Hepatocyte (in vitro differentiated cells): ENCODE measurements around the gene SLC2A13.

ENCODE experiments used
- CTCF ChIP-seq: fragments of 200-600 bp; sonication (generic); IDR thresholded peaks from 2 replicates; pipeline ENCODE4 v1.5.1; 2016; ENCODE audit warnings: antibody characterized with exemption, mild to moderate bottlenecking; ENCODE audit not compliant: poor library complexity
- EZH2 ChIP-seq: fragments of 200-600 bp; sonication (generic); IDR thresholded peaks from 2 replicates; pipeline ENCODE4 v1.6.1; 2016; ENCODE audit warnings: antibody characterized with exemption, mild to moderate bottlenecking, borderline replicate concordance
- EZH2phosphoT487 ChIP-seq: fragments of 200-600 bp; sonication (generic); IDR thresholded peaks from one replicate; pipeline ENCODE4 v1.6.1; 2018; ENCODE audit warnings: antibody characterized with exemption, mild to moderate bottlenecking, low read depth, moderate library complexity; ENCODE audit not compliant: unreplicated experiment, severe bottlenecking

GRCh38 chr12:39988574-39988973 lies 117.3 kb downstream of the SLC2A13 start:
- TF ChIP-seq EZH2 (no peak), CTCF (no peak), EZH2phosphoT487 (no peak)
